ENCODE data around the gene HOXA7.

HOXA7 gene

DNA sequence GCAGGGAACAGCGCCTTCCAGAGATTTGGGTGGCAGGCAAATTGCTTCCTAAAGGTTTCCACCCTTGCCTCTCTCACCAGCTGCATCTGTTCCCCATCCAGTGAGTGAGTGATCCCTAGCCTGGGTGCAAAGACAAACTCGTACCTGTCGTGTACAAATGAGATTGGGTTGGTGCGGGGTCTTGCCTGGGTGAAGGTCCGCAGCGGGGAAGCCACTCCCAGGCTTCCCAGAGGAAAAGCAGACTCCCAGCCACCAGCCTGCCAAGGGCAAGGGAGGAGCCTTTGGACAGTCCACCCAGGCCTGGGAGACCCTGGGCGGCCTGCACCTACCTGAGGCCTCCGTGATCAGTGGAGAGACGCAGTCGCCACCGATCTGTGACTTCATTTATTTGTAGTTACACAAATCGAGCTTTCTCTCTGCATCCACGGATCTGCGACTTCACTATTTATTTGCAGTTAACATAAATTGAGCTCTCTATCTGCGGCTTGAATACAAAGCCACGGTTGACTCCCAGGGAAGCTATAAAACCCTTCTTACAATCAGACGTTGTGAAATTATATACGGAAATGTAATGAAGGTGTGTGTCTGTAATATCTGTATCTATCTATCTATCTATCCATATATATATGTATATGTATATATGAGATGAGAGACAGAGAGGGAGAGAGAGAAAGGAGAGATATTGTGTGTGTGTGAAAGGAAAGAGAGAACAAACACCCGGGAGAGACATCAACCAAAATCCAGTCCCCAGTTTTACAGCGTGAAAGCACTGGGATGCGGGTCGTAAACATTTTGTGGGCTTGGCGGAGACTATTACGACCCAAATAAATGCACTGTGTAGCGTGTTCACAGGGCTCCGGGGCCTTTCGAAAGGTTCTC, 3.0 kb upstream of the HOXA7 start:
- no peak for DNase-seq (ENCODE audit: low read depth)

DNA sequence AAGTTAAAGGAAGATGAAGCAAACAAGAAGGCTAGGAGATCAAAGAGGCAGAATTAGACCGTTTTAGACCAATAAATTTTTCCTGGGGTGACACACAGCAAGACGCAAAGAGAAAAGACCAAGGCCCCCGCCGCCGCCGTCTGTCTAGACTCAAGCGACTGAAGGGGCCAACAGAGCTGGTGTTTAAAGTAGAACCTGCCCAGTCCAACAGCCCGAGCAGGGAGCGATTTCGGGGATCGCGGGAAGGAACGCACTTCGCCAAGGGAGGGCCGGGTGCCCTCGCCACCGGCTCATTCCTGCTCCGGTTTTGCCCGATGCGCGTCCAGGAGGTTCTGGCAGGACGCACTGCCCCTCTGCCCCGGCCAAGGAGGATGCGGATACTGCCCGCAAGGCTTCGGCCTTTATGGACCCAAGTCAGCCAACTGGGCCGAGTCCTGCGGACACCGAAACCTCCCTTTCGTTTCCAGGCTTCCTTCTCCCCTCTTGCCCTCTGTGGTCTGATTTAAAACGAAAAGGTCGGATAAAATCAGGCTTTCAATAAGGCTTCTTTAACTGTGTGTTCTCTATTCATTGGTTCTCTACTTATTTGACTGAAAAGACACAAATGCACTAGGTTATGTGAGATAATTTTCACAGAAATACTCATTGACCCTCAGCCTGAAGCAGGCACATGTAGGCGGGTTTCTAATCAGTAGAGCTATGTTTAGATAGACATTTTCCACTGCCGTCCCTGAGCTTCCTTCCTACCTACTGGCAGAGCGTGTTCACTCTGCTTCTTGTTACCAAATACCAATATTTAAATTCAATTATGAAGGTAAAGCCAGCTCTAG, 2.2 kb upstream of the HOXA7 start:
- no peak for DNase-seq (ENCODE audit: low read depth)

DNA sequence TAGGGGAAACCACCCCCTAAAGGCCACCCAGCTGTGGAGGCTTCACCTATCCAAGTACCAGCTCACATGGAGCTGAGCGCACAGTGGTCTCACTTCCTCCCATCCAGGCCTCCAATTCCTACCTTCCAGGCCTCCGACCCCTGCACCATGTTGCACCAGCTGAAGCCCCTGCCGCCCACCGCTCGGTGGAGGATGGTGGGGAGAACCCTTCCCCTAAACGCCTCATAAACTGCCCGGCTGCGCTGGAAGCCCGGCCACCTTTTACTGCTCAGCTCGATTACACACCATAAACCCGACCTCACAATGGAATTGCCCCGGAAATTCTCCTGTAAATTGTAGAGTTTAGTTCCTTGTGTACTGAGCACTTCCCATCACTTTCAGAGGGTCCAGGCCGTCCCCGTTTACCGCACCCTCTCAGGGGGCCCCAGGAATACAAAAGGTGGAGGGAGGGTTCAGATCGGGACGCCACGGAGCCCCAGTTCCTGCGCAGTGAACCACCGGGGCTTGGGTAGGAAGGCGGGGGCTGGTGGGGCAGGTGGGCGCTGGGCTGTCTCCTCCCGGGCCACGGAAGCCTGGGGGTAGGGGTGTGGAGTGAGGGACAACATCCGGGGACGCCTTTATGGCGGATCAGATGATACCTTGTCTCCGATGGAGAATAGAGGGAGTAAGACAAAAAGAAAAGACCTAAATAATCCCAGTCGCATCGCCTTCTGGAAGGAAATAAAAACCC, 1.4 kb upstream of the HOXA7 start:
- no peak for DNase-seq (ENCODE audit: low read depth)

DNA sequence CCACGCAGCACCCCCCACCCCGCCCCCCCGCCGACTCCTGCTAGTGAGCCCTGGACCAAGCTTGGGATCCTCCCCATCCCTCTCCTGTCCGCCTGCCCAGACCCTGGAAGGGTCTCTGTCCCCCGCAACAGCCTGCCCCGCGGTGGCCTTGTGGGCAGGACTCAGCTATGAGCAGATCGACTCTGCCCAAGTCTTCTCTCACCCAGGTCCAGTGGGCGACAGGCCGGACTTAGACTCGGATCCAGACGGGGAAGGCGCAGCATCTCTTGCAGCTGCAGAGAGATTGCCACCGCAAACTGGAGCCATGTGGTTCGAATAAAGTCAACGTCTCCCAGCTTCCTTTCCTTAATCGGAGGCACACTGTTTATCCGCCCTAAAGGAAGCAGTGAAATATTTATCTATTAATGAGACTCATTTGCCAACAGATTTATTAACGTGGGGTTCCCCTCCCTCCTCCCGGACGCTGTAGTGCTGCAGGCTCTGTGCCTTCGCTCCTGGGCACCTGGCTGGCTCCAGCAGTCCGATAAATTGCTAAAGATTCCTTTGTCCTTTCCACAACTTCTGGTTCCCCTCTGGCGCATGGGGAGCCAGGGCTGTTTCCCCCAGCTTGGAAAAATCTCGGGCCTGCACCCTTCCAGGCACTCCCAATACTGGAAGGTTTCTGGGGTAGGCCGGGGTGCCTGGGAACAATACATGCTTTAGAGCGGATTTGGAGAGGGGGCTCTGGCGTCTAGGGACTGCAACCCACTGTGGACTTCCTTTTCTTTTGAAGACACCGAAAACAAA, 634 bp upstream of the HOXA7 start:
- peak; percentile 34 for DNase-seq (ENCODE audit: low read depth)

DNA sequence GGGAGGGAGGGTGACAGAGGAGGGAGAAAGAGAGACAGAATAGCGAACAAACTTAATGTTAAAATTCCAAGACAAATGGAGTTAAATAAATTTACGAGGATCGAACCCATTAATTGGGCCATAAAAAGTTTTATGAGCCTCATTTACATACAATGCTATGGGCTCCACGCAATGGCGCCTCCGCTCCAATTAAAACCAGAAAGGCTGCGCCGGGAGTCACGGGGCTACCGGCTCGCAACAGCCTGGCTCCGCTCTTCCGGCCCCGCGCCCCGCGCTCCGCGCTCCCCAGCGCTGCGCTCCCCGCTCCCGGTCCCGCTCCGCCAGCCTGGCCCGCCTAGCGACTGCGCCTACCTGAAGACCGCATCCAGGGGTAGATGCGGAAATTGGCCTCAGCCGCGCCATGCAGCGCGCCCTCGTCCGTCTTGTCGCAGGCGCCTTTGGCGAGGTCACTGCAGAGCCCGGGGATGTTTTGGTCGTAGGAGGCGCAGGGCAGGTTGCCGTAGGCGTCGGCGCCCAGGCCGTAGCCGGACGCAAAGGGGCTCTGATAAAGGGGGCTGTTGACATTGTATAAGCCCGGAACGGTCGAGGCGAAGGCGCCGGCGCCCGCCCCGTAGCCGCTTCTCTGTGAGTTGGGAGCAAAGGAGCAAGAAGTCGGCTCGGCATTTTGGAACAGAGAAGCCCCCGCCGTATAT, 513 bp downstream of the HOXA7 start:
- peak; percentile 52 for DNase-seq (ENCODE audit: low read depth)

DNA sequence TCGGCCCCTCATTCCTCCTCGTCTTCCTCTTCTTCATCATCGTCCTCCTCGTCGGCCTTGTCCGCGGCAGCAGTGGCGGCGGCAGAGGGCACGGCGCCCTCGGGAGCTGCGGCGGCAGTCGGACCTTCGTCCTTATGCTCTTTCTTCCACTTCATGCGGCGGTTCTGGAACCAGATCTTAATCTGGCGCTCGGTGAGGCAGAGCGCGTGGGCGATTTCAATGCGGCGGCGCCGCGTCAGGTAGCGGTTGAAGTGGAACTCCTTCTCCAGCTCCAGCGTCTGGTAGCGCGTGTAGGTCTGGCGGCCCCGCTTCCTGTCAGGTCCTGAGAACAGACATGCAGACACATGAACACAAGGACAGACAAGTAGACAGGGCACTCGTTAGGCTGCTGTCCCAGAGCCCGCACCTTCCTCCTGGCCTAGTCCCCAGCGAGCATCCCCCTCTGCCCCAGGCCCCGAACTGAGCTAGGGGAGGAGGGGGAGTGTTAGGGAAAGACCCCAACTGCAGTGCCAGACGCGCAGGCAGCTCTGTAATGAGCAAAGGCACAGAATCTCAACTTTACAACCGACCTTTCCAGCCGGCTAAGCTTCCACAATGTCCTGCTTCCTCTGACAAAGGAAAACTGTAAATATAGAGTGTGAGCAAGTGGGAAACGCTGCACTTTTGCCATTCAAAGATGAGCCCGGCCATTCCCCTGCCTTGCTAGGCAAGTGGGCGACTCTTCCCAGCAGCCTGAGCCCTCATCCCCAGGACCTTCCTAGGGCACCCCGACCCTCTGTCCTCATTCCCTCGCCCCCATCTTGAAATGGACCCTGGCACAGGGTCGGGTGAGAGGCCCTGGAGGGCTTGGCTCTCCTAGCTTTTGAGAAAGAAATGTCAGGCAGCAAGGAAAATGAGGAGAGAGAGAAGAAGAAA, 1.3 kb downstream of the HOXA7 start:
- no peak for DNase-seq (ENCODE audit: low read depth)

DNA sequence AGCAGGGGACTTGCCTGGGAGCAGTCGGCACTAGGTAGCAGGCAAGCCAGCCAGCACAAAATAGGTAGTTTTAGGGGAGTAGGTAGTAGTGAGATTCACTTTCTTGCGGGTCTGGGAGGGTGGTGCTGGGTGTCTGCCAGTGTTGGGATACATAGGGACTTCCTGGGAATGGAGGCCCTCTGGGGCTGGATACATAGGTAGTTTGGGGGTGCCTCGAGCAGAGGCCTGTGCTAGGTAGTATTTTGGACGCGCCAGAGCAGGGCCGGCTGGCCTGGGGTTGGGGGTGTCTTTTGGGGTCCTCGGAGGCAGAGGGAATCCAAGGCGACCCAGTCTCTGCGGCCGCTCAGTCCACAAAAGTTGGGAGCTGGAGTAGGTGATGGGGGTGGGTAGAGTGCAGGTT, 2.1 kb downstream of the HOXA7 start:
- DNase-seq (ENCODE audit: low read depth): no peak

DNA sequence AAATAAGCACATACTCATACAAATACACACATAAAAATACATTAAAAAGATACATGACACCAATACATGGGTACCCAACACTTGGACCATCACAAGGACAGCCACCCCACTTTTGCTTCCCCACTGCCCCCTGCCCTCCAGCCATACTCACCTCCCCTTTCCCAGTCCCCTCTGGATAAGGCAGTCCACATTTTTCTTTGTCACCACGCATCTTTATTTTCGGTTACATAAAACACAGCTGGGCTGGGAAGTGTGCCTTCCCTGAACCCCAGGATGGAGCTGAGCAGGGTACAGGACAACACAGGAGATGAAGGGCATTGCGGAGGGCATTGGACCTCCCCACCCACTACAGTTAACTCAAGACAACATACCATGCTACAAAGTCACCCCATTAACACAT, 2.9 kb downstream of the HOXA7 start:
- no peak for DNase-seq (ENCODE audit: low read depth)

DNA sequence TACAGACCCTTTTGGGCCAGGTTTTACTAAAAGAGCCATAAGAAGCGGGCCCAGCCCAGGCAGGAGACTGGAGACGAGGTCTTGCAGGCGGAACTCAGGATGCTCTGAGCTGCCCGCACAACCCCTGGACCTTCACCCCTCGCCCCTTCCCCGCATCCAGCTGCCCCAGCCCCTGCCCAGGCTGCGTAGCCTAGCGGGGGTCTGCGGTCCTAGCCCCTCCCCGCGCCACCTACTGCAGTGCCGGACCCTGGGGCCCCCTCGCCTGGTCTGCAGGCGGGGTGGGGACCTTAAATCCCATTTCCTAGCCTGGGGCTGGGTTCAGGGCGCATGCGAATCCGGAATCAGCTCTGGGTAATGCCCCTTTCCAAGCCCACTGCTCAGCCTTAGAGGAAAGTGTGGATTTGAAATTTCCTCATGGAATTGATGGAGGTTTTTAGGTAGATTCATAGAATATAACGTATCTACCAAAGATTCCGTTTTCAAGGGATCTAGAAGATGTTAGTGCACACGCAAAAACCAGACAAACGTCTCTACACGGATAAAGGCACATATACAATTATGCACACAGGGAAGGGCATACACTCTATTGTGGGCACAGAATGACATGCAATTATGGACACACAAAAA, 3.5 kb downstream of the HOXA7 start:
- no peak for DNase-seq (ENCODE audit: low read depth)

DNA sequence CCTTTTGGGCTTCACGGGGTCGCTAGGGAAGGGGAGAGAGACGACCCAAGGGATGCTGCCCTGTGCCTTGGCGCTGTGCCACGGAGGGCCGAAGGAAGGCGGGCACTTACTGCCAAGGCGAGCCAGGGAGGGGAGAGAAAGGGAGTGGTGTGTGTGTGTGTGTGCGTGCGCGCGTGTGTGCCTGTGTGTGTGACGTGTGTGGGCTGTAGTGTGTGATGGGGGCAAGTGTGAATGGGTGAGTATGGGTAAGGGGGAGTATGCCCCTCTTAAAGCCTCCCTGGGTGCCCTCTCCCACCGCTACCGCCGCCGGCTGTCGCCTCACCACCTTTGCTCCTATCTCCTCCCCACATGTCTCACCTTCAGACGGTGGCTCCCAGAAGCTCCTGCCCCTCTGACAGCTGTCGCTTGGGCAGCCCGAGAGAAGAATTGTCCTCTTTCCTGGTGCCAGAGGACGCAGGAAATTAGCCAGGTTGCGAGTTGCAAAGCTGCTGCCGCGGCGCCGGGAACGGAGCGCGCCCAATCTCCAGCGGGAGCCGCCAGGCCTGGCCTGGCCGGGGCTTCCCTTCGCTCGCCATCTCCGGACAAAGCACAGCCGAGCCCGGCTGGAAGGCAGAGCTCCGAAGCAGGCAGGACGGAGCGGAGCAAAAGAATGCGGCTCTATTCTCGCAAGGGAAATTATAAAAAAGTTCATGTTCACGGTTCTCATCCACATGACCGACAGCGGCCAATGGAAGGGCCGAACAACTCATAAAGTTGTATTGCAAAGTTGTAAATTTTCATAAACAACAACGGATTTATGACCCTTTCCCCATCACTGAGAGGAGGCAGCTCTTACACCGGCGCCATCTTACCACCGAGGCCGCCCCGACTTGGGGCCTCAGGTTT, 4.3 kb downstream of the HOXA7 start, which contains the start of gene HOXA3:
Gene HOXA3, minus strand, starts transcription at position 653 of the 885 bp plus-strand sequence. CDS start 41,943 bp downstream, outside the sequence.
- DNase-seq (ENCODE audit: low read depth): peak; percentile 86

DNA sequence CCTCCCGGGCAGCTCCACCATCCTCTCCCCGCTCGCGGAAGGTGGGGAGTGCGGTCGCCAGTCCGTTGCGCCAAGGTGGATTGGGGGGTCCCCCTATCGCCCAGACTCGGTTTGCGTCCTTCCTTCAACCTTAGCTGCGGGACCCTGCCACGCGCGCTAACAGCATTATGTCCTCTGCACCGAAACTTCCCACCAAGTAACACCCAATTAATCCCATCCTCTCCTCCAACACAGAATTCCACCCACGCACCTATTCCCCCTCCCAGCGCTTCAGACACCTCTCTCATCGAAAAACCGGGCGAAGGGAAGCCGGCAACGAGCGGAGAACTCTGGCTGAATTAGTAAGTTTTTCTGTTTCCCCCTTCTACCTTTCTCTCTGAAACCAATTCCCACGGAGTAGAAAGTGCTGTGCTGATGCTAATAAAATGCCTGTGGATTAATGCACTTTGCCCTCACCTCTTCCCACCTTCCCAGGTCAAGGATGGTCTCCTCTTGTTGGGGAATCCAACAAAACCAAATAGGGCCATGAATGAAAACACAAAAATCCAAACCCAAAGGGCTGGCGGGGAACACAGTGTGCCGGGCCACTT, 5.0 kb downstream of the HOXA7 start:
- peak; percentile 13 for DNase-seq (ENCODE audit: low read depth)

DNA sequence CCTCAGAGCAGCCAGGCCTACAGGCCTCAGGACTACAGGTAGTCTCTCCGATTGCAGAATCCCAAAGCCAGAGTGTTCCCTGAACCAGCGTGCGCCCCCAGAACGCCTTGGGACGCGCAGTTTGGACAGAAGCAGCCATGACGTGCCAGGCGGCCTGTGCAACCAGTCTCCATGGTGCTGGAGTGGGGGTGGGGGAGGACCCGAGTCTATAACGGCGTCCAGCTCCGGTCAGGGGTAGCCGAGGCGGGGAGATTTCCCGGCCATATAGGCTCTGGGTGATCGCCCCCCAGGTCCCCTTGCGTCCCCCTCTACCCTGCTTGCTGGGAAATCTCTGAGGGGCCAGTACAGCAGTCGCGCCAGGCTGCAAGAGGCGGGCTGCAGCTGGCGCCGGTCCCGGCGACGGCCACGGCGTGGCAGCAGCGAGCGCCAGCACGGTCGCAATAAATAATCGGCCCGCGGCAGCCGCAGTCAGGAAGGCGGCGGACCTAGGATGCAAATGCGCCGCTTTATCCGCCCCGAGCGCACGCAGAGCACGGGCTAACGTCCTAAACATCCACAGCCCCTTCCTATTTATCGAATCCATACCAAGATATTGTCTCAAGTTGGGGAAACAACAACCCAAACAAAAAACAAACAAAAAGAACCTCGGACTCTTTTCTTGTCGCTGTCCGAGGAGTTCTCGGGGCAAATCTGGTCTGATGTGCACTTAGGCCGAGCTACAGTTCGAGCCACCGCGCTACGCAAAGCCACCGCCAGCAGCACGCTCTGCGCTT, 5.7 kb downstream of the HOXA7 start:
- DNase-seq (ENCODE audit: low read depth): peak; percentile 84

DNA sequence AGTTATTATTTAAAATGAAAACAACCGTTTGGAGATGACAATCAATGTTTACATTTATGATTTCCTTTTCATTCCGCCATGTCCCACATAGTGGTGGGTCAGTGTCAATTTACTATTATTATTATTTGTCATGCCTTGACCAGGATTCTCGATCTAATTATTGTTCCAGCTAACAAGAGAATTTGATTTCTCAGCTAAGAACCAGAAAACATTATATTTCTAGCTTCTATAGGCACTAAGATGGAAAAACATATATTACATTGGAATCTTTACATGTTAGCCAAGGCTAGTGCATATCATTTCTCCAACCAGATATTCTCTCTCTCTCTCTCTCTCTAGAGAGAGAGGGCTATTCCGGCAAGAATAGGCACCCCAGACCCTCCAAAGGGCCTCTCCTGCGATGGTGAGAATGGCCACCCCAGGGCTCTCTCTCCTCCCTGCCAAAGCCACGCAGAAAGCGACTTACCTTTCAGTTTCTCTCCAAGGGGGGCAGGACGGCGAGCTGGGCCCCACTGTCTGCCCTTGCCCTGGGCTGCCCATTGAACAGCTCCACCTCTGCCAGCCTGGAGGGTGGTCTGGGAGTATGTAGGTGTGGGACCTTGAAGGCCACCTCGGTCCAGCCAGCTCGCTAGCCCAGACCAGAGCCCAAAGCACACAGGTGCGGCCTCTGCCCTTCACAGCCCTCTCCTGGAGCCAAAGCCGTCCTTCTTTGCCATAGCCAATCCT, 6.5 kb downstream of the HOXA7 start:
- no peak for DNase-seq (ENCODE audit: low read depth)

DNA sequence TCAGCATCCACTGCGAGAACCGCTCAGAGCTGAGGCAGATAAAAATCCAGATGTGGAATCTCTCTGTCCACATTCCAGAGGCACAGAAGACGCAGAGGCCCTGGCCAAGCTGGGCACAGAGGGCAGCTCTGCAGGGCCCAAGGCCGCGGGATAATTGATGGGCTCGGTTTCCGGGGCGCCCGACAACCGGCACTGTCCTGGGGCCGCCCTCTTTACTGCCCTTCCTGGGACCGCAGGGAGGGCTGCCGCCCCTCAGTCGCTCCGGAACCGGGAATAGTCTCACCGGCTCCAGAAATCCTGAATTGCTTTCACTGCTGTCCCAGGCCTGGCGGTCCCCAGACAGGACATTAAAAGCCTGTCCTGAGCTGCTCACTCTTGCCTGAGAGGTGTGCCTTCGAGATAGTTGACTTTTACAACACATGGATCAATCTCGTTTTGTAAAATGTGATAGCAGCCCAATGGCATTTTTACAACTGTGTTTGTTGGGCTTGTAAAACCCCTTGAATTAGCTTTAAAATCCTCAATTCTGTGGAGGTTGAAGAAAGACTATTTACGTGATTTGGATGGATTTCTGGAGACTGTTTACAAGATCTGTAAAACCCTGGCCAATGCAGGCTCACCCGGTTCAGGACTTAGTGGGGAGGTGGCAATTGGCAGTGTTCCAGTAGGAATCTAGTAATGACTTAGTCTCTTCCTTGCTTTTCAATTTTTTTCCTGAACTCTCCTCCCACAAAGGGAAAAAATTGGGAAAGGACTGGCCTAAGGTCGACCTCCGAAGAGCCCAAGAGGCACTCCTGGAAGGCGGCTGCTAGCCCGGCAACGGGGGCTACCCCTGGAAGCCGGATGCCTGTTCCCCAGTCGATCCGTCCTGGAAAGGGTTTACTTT, 7.5 kb downstream of the HOXA7 start:
- peak; percentile 64 for DNase-seq (ENCODE audit: low read depth)

DNA sequence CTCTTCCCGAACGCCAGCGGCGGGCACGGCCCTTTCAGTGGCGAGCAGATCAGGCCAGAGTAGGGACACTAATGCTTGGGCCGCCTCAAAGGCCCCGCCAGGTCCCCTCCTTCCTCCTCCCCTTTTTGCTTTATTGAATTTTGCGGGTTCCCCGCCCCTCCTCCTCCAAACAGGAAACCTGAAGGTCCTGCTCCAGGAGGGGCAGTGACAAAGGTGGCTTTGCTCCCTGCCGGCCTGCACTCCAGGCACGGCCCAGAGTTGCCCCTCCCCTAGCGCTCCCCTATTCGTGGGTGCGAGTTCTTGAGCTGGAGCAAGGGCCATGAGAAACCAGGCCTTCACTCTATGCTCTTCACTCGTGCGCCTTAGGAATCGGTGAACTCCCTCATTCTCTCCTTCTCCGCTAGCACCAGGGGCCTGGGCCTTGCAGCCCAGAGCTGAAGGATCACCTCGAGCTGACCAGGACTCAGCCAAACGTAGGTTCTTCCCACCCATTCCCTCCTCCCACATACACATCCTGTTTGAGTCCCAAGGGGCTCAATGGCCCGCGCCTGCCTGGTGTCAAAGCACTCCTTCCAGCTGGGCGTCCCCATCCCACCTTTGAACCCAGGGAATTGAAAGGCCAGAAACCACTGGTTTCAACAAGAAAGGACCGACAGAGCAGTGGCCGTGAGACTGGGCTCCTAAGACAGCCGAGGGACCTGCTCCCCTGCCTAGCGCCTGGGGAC, 8.3 kb downstream of the HOXA7 start:
- DNase-seq (ENCODE audit: low read depth): no peak
